GM18520 (cell line): ENCODE measurements around the gene TAS2R16.
"Not testable (repeated sequence)": the region's sequence is repeated elsewhere in the genome, so short reads cannot be mapped to it uniquely, and the experiment has no call there.

ENCODE experiments used
- ATAC-seq: cut with Tn5 transposase; IDR thresholded peaks from one replicate; pipeline ENCODE4 v1.9.1; 2021; ENCODE audit not compliant: unreplicated experiment

Gene TAS2R16

DNA sequence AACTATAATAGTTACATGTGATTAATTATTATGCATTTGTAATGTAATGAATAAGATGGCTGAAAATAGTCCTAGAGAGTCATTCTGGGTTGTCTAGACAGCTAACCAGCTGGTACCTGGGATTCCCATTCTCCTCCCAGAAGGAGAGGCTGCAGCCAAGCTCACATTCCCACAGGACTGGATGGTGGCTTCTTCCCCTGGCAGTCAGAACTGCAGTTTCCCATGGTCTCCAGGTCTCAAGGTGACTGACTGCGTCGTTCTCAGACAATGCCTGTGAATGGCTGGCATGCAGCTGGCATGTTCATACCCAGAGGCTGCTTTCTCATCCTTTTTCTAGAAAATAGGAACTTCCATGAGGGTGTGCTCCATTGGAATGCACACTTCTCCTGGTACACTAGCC is 21.3 kb downstream of the TAS2R16 start:
- no peak for ATAC-seq

DNA sequence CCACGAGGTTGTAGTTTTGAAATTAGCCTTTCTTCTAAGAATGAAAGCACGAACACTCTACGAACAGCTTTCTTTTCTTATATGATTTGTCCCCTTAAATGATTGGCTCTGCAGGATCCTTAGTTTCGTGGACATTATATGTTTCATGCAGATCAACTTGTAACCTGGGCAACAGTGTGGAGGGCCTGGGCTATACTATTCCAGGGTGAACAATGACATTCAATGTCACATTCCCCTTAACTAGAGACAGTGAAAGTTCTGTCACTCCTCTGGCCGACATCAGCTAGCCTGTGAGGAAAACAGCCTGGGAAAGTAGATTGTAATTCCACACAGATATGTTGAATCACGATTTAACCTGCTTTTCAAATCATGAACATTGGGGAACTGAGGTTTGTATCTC is 23.4 kb downstream of the TAS2R16 start:
- ATAC-seq: no peak

DNA sequence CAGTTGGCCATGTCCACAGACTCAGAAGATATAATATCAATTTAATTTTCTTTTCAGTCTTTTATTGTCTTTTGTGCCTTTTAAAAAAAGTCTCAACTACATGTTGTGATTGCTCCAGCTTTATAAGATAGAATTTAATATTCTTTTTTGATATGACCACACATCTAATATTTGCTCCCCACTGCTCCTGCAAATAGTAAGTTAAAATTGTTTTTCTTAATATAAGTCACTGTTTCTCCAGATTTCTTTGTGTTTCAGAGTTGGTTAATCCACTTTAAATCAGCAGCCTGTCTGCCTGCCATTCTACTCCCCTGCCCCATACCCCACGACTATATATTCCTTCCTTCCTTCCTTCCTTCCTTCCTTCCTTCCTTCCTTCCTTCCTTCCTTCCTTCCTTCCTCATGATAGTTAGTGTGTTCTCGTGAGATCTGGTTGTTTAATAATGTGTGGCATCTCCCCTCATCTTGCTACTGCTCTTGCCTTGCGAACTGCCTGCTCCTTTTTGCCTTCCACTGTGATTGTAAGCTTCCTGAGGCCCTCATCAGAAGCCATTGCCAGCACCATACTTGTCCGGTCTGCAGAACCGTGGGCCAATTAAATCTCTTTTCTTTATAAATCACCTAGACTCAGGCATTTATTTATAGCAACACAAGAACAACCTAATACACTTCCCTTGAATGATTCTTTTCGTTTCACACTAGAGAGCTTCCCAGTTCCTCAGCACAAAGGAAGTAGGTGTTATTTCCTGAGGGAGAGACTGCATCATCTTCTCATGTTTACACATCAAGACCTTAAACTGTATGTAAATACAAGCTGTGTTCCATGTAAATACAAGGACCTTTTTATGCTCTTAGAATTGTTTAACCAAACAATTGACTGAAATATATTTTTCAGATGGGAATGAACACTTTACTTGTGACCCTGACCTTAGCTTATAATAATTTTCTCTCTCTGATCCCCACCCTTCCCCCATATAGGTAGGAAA is 24.5 kb downstream of the TAS2R16 start:
- ATAC-seq: no peak

DNA sequence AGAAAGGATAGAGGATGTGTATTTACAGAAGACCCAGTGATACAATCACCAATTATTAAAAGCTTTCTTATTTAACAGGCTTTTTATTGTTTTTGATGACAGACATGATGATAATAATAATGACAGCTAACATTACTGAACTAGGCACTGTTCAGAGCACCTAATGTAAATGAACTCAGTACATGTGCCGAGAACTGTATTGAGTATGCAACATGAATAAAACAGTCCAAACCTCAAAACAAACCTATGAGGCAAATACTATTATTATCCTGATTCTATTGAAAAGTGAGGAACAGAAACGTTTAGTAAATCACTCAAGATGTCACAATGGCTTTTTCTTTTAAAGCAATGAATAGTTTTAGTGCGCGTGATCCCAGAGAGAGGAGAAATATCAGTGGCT is 27.1 kb downstream of the TAS2R16 start:
- no peak for ATAC-seq

DNA sequence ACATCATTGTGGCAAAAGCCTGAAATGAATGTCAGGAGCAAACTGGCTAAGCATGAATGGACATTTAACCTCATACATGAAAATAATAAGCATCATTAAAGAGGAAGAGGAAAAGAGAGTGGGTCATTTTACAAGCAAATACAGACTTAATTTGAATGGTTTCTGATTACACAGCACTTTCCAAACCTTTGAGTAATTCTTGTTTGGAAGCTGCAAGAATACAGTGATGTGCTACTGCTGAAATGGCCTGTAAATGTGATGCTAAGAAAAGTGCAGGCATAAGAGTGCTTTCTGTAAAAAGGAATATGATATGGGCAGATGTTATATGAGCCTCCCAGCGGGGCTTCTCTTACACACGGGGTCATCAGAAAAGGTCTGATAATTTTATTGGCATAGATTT is 30.2 kb downstream of the TAS2R16 start:
- no peak for ATAC-seq

DNA sequence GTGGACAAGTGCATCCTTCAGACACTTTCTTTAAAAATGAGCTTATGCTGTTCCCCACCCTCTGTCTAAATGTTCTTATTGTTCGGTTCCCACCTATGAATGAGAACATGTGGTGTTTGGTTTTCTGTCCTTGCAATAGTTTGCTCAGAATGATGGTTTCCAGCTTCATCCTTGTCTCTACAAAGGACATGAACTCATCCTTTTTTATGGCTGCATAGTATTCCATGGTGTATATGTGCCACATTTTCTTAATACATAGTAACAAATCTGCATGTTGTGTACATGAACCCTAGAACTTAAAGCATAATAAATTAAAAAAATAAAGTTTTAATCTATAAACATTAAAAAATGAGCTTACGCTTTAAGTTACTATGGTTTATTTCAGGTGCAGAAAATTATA is 41.8 kb downstream of the TAS2R16 start:
- ATAC-seq: not testable (repeated sequence)

DNA sequence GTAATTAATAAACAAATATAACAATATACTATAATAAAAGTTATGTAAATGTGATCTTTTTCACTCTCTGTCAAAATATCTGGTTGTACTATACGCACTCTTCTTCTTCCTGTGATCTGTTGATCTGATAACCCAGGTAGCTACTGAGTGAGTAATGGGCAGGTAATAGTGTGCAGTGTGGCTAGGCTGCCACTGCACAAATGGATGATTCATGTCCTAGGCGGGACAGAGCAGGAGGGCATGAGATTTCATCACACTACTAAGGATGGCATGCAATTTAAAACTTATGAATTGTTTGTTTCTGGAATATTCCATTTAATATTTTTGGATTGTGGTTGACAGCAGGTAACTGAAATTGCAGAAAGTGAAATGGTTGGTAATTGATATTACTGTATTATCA is 44.5 kb downstream of the TAS2R16 start:
- ATAC-seq: no peak

DNA sequence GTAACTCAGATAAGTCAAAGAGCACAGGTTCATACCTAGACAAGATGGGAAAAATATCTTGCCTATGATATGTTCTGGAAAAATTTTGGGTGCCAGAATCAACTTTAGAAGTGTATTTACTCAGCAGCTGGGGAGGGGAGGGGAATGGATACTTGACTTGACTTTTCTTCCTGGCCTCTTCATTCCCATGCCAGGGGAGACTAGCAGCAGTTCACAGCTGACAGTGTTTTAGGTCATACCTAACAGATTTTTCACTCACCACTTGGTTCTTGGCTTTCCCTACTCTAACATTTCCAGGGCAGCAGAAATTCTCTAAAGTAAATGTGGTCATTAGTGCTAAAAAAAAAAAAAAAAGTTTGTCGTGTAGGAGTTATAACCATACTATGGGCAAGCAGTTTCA is 46.3 kb downstream of the TAS2R16 start:
- ATAC-seq: no peak
